ENCODE data around the gene ANAPC7. TPM values are rescaled to one million over a fixed set of nuclear protein-coding genes. Genes with fewer than 3 reads are reported as not detected.

Gene ANAPC7
- total and polyA plus RNA-seq, 2 of the 13 experiments (the other 11 are each of a cell fraction or from before 2014, with no cell fraction given), result 40.0 to 69.1 TPM

- TF ChIP-seq HDAC2 (CRISPR knock-in tag; IDR thresholded peaks at IDR 0.05) (peak; percentile 64; the same call in 1 of the 2 replicates), ZFP36L2 (CRISPR knock-in tag; IDR thresholded peaks at IDR 0.05) (no peak), SRSF9 (IDR thresholded peaks at IDR 0.05; ENCODE audit: borderline replicate concordance, insufficient read depth, low read depth, low read length, poor library complexity, severe bottlenecking) (no peak), MAFK (conservative IDR thresholded peaks at IDR 0.05 in 1 of 2, IDR thresholded peaks at IDR 0.05 in 1 of 2; ENCODE audit: low read length in 2 of 2) (no peak), ZNF496 (CRISPR knock-in tag; IDR thresholded peaks at IDR 0.05; ENCODE audit: insufficient replicate concordance) (no peak), THRA (CRISPR knock-in tag; IDR thresholded peaks at IDR 0.05; ENCODE audit: borderline replicate concordance) (peak; percentile 35), ZNF768 (CRISPR knock-in tag; IDR thresholded peaks at IDR 0.05) (no peak; the same call in 1 of the 2 replicates), ZBTB4 (CRISPR knock-in tag; IDR thresholded peaks at IDR 0.05; ENCODE audit: borderline replicate concordance) (peak; percentile 60; the same call in 1 of the 2 replicates), TBX2 (CRISPR knock-in tag; IDR thresholded peaks at IDR 0.05; ENCODE audit: borderline replicate concordance) (peak; percentile 67), PPARG (CRISPR knock-in tag; conservative IDR thresholded peaks at IDR 0.05) (0 out of 2 replicates have a peak, but pooled peaks have one; percentile 26), MTF1 (CRISPR knock-in tag; IDR thresholded peaks at IDR 0.05) (no peak), PHF8 (CRISPR knock-in tag; IDR thresholded peaks at IDR 0.05) (peak; percentile 95), TEAD2 (CRISPR knock-in tag; IDR thresholded peaks at IDR 0.05) (no peak), BCL3 (CRISPR knock-in tag; IDR thresholded peaks at IDR 0.05) (no peak; the same call in 1 of the 2 replicates), KMT2A (CRISPR knock-in tag; IDR thresholded peaks at IDR 0.05) (peak; percentile 67), HOXA3 (CRISPR knock-in tag; IDR thresholded peaks at IDR 0.05) (peak; percentile 88), ZKSCAN8 (CRISPR knock-in tag; IDR thresholded peaks at IDR 0.05; ENCODE audit: borderline replicate concordance) (no peak), MIER2 (CRISPR knock-in tag; IDR thresholded peaks at IDR 0.05) (no peak), ZNF557 (CRISPR knock-in tag; IDR thresholded peaks at IDR 0.05) (no peak), MBD4 (IDR thresholded peaks at IDR 0.05; ENCODE audit: borderline replicate concordance, low read length) (no peak), ZNF839 (CRISPR knock-in tag; IDR thresholded peaks at IDR 0.05; ENCODE audit: borderline replicate concordance) (no peak), HOMEZ (CRISPR knock-in tag; IDR thresholded peaks at IDR 0.05; ENCODE audit: low read depth) (no peak), ETV5 (CRISPR knock-in tag; IDR thresholded peaks at IDR 0.05; ENCODE audit: borderline replicate concordance) (peak; percentile 96), RCOR2 (CRISPR knock-in tag; IDR thresholded peaks at IDR 0.05) (0 out of 2 replicates have a peak, but pooled peaks have one; percentile 9)
Measured at GRCh38 chr12:110449799-110450497, 46.4 kb upstream of the ANAPC7 start, which contains the start of gene ARPC3 (continued).

All from HepG2 (cell line).